ENCODE data around the gene PLCH1.

The PLCH1 gene

DNA sequence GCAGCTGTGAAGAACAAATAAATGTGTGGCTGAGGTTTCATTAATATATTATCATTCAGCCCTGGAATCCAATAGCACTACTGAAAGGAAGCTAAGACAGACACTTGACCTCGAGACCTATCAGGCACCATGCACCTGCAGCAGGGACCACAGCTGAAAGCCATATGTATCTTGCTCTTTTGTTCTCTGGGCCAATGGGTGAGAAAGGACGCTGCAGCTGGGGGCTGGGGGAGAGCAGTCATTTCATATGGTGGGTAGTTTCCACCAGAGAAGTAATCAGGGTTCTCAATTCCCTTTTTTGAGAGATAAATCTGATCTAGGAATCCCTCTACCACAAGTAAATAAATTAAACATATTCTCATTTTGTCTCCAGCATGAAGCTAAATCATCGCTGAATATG is 225.8 kb downstream of the PLCH1 start:
- H3K4me3 ChIP-seq (ENCODE audit: low read depth, low read length): no peak overlapping the region
- TF ChIP-seq, protein P1, sequence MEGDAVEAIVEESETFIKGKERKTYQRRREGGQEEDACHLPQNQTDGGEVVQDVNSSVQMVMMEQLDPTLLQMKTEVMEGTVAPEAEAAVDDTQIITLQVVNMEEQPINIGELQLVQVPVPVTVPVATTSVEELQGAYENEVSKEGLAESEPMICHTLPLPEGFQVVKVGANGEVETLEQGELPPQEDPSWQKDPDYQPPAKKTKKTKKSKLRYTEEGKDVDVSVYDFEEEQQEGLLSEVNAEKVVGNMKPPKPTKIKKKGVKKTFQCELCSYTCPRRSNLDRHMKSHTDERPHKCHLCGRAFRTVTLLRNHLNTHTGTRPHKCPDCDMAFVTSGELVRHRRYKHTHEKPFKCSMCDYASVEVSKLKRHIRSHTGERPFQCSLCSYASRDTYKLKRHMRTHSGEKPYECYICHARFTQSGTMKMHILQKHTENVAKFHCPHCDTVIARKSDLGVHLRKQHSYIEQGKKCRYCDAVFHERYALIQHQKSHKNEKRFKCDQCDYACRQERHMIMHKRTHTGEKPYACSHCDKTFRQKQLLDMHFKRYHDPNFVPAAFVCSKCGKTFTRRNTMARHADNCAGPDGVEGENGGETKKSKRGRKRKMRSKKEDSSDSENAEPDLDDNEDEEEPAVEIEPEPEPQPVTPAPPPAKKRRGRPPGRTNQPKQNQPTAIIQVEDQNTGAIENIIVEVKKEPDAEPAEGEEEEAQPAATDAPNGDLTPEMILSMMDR (IDR thresholded peaks at IDR 0.05; ENCODE audit: low read depth, low read length): no peak

DNA sequence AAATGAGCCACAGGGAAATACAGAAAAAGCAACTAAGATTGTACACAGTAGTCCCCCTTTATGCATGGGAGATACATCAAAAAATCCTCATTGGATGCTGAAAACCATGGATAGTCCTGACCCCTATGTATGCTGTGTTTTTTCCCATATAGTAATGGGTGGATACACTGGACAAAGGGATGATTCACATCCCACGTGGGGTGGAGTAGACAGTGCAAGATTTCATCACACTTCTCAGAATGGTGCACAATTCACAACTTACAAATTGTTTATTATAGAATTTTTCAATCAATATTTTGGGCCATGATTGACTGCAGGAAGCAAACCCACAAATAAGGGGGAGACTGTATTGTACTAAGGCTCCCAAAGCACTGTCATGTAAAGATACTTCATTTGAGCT is 227.0 kb downstream of the PLCH1 start:
- TF ChIP-seq, protein P1 (IDR thresholded peaks at IDR 0.05; ENCODE audit: low read depth, low read length): no peak
- H3K4me3 ChIP-seq (ENCODE audit: low read depth, low read length): no peak overlapping the region

DNA sequence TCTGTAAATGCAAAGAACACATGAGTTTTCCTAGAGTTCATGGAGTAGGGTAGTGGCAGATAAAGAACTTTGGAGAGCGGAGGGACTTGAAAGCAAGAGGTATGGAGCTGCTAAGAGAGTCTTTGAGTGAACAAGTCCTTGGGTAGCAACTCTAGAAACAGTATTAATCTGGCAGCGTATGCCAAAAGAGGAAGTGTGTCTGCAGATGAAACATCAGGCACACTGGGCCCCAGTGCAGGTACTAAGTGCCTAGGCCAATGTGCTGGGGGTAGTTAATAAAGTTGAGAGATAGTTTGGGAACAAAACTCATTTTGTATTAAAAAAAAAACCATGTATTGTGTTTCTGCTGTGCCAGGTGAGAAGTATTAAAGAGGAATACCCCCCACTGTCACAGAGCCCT is 228.4 kb downstream of the PLCH1 start:
- TF ChIP-seq, protein P1 (IDR thresholded peaks at IDR 0.05; ENCODE audit: low read depth, low read length): no peak
- no peak overlapping the region for H3K4me3 ChIP-seq (ENCODE audit: low read depth, low read length)

DNA sequence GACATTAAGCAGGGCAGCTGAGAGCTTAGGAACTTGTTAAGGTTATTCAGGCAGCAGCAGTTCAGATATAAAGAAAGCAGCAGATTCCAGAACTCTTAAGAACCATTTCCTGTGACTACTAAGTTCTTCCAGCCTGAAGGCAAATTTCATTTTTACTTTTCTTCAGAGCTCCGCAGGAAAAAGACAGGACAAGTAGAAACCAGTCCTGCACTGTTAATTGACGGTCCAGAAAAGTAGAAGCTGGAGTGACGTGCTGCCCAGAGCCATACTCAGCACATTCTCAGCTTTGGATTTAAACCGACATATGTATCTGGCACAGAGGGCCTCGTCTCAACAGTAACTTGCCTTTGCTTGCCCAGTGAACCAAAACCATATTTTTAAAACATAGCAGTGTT is 232.0 kb downstream of the PLCH1 start:
- H3K4me3 ChIP-seq (ENCODE audit: low read depth, low read length): no peak overlapping the region
- TF ChIP-seq, protein P1 (IDR thresholded peaks at IDR 0.05; ENCODE audit: low read depth, low read length): no peak

DNA sequence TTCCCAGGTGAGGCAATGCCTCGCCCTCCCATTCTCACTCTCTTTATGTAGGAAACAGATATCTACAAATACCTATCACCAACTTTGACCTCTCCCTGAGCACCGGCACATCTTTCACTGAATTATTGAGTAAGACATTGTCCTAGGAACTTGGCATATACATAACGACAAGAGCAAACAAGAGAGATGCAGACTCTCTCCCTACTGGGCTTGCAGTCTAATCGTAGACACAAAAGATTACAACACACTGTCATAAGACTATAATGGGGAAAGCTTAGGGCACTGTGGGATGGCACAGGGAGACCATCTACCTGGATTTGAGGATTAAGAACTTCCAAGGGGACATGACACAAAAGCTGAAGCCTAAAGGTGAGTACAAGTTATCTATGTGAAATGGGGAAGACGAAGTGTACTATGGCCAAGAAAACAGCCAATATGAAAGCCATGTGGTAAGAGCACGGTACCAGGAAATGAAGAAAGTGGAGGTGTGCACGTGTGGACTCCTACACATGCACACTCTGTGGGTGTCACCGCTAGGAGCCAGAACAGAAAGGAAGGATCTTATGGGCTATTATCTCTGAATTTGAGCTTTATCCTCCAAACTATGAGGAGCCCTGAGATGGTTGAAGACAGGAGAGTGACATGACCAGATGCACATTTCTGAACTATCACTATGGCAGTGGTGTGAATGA is 232.6 kb downstream of the PLCH1 start:
- no peak overlapping the region for H3K4me3 ChIP-seq (ENCODE audit: low read depth, low read length)
- TF ChIP-seq, protein P1 (IDR thresholded peaks at IDR 0.05; ENCODE audit: low read depth, low read length): no peak

DNA sequence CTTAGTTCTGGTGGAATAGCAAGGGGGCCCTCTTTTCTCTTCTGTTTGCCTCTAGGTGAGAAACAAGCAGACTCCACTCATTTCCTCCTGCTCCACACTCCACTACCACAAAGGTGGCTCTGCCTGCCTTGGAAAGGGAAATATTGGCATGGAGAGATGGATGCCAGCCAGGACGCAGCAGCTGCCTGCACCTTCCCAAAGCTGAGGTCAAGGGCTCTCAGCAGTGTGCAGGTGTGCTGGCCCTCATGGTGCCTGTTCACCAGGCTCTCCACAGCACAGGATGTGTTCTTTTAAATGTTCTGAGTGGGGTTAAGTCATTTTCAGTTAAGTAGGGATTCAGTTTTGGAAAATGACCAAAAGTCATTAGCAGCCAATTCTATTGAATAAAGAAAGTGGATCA is 240.2 kb downstream of the PLCH1 start:
- TF ChIP-seq, protein P1 (IDR thresholded peaks at IDR 0.05; ENCODE audit: low read depth, low read length): no peak
- no peak overlapping the region for H3K4me3 ChIP-seq (ENCODE audit: low read depth, low read length)

DNA sequence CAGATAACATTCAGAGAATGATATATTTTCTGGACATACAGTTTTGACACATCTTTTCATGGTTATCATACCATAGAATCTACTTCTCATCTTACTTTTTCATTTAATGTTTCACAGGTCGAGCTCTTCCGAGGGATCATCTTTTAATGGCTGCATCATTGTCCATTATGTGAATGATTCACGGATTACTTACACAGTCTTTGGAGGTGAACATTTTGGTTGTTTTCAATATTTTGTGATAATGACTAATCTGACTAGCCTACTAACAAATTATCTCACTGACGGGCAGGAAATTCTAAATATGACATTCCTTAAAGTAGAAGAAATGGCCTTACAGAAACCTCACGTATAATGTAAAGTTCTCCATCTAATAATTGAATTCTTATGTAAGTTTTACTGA is 242.2 kb downstream of the PLCH1 start:
- TF ChIP-seq, protein P1 (IDR thresholded peaks at IDR 0.05; ENCODE audit: low read depth, low read length): no peak
- H3K4me3 ChIP-seq (ENCODE audit: low read depth, low read length): no peak overlapping the region

Data from WI38 (cell line).